ENCODE data around the gene MORN1. TPM values are rescaled to one million over a fixed set of nuclear protein-coding genes. Genes with fewer than 3 reads are reported as not detected.

The MORN1 gene
- total RNA-seq, 1 donor from 2014 or later: 11.8 TPM

DNA sequence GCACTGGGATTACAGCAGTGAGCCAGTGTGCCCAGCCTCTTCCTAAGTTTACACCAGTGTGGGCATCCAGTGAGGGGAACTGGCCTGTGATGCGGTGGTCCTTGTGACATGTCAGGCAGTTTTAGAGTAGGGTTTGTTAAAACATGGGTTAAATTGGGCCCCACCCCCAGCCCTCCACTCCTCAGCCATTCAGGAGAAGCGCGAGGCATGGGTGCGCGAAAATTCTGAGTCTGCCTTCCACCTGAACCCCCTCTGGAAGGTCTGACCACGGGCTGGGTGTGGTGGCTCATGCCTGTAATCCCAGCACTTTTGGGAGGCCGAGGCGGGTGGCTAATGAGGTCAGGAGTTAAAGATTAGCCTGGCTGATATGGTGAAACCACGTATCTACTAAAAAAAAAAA lies 111.5 kb downstream of the MORN1 start:
- peaks cover 77% of the 10 kb centered on the region for H3K4me1 ChIP-seq

GRCh38 chr1:2279210-2279639 lies 112.1 kb downstream of the MORN1 start:
- peaks cover 77% of the 10 kb centered on the region for H3K4me1 ChIP-seq
- peak overlapping the region in 1 of 2 donors; percentile 19 for H3K4me3 ChIP-seq
- no peak for DNase-seq (ENCODE audit: extremely low spot score in 2 of 2)
- H3K27me3 ChIP-seq: no peaks in the 10 kb centered on the region
- intact Hi-C loops (cut with DNase I): no loop called here
- no peaks in the 10 kb centered on the region for H3K9me3 ChIP-seq
- H3K27ac ChIP-seq: peak overlapping the region; percentile 73
- H3K36me3 ChIP-seq: no peaks in the 10 kb centered on the region
- TF ChIP-seq POLR2A (IDR thresholded peaks at IDR 0.05) (no peak), POLR2AphosphoS5 (IDR thresholded peaks at IDR 0.05; ENCODE audit: insufficient read depth in 1 of 2, low read depth in 1 of 2) (no peak)
- TF ChIP-seq, protein P1, sequence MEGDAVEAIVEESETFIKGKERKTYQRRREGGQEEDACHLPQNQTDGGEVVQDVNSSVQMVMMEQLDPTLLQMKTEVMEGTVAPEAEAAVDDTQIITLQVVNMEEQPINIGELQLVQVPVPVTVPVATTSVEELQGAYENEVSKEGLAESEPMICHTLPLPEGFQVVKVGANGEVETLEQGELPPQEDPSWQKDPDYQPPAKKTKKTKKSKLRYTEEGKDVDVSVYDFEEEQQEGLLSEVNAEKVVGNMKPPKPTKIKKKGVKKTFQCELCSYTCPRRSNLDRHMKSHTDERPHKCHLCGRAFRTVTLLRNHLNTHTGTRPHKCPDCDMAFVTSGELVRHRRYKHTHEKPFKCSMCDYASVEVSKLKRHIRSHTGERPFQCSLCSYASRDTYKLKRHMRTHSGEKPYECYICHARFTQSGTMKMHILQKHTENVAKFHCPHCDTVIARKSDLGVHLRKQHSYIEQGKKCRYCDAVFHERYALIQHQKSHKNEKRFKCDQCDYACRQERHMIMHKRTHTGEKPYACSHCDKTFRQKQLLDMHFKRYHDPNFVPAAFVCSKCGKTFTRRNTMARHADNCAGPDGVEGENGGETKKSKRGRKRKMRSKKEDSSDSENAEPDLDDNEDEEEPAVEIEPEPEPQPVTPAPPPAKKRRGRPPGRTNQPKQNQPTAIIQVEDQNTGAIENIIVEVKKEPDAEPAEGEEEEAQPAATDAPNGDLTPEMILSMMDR (IDR thresholded peaks at IDR 0.05): no peak

More for the DNA sequence above, 111.5 kb downstream of the MORN1 start:
- TF ChIP-seq POLR2AphosphoS5 (IDR thresholded peaks at IDR 0.05; ENCODE audit: insufficient read depth in 1 of 2, low read depth in 1 of 2) (no peak), POLR2A (IDR thresholded peaks at IDR 0.05) (no peak)
- TF ChIP-seq, protein P1 (IDR thresholded peaks at IDR 0.05): no peak
- Histone ChIP-seq H3K27ac (peak overlapping the region; percentile 73), H3K27me3 (no peaks in the 10 kb centered on the region), H3K9me3 (no peaks in the 10 kb centered on the region), H3K36me3 (no peaks in the 10 kb centered on the region), H3K4me3 (peak overlapping the region in 1 of 2 donors; percentile 1)
- no peak for DNase-seq (ENCODE audit: extremely low spot score in 2 of 2)
- intact Hi-C loops (cut with DNase I): no loop called here

- Histone ChIP-seq H3K4me3 (peak overlapping the region in 1 of 2 donors; percentile 19), H3K27ac (peak overlapping the region; percentile 73), H3K27me3 (no peaks in the 10 kb centered on the region), H3K9me3 (no peaks in the 10 kb centered on the region), H3K4me1 (peaks cover 77% of the 10 kb centered on the region), H3K36me3 (no peaks in the 10 kb centered on the region)
- intact Hi-C loops (cut with DNase I): no loop called here
- TF ChIP-seq, protein P1 (IDR thresholded peaks at IDR 0.05): no peak
- TF ChIP-seq POLR2AphosphoS5 (IDR thresholded peaks at IDR 0.05; ENCODE audit: insufficient read depth in 1 of 2, low read depth in 1 of 2): no peak
- no peak for TF ChIP-seq POLR2A (IDR thresholded peaks at IDR 0.05)
- no peak for DNase-seq (ENCODE audit: extremely low spot score in 2 of 2)
These were observed 112.7 kb downstream of the MORN1 start for GRCh38 chr1:2278591-2279209.

GRCh38 chr1:2277741-2278488 lies 113.4 kb downstream of the MORN1 start:
- no peak for TF ChIP-seq POLR2AphosphoS5 (IDR thresholded peaks at IDR 0.05; ENCODE audit: insufficient read depth in 1 of 2, low read depth in 1 of 2)
- TF ChIP-seq, protein P1 (IDR thresholded peaks at IDR 0.05): no peak
- TF ChIP-seq POLR2A (IDR thresholded peaks at IDR 0.05): no peak
- no peaks in the 10 kb centered on the region for H3K9me3 ChIP-seq
- intact Hi-C loops (cut with DNase I): no loop called here
- no peak for DNase-seq (ENCODE audit: extremely low spot score in 2 of 2)
- peaks cover 77% of the 10 kb centered on the region for H3K4me1 ChIP-seq
- no peaks in the 10 kb centered on the region for H3K36me3 ChIP-seq
- H3K27me3 ChIP-seq: no peaks in the 10 kb centered on the region
- H3K27ac ChIP-seq: peak overlapping the region; percentile 73
- H3K4me3 ChIP-seq: no peak overlapping the region
